ENCODE data around the gene WIPF3.

WIPF3 gene

DNA sequence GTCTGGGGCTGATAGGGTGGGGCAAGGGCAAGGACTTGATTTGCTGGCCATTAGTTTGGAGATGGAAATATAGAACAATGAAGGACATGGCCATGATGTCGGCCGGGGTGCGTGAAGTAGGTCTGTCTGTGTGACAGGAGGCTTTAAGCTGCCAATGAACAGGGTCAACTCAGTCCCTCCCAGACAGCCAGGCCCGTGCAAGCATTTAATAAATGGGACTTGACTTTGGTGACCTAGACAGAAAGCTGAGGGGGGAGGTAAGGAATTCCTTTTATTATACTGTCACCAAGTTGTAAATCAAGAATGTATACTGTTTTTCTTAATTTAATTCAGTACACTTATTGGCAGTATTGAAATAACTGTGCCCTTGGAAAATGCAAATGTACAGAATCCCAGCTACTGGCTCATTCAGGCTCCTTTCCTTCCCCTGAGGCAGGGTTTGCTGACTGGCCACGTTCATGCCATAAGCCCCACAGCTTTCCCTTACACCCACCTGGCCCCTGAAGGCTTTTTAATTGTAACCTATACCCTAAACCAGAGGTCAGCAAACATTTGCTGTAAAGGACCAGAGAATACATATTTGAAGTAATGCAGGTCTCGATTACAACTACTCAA is 87.2 kb downstream of the WIPF3 start:
- TF ChIP-seq, protein P1, sequence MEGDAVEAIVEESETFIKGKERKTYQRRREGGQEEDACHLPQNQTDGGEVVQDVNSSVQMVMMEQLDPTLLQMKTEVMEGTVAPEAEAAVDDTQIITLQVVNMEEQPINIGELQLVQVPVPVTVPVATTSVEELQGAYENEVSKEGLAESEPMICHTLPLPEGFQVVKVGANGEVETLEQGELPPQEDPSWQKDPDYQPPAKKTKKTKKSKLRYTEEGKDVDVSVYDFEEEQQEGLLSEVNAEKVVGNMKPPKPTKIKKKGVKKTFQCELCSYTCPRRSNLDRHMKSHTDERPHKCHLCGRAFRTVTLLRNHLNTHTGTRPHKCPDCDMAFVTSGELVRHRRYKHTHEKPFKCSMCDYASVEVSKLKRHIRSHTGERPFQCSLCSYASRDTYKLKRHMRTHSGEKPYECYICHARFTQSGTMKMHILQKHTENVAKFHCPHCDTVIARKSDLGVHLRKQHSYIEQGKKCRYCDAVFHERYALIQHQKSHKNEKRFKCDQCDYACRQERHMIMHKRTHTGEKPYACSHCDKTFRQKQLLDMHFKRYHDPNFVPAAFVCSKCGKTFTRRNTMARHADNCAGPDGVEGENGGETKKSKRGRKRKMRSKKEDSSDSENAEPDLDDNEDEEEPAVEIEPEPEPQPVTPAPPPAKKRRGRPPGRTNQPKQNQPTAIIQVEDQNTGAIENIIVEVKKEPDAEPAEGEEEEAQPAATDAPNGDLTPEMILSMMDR (IDR thresholded peaks at IDR 0.05; ENCODE audit: low read depth, low read length): no peak
- no peak for DNase-seq

DNA sequence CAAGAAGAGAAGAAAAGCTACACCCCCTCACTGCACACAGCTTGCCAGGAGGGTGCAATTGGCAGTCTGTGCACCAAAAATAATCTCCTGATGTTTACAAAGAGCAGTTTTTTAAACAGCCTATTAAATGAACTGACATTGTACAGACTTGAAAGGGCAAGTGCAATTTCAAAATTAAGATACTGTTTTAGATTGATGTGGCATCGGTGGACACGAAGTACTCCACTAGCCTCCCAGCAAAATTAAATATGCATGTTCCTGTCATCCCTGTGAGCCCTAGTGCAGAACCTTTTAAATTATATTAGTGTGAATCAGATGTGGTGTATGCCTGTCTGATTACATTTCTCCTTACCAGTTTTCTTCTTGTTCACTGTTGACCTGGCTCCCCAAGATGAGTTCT is 87.9 kb downstream of the WIPF3 start:
- H3K4me1 ChIP-seq: peaks cover 5% of the 10 kb centered on the region
- no peaks in the 10 kb centered on the region for H3K27me3 ChIP-seq
- TF ChIP-seq, protein P1 (IDR thresholded peaks at IDR 0.05; ENCODE audit: low read depth, low read length): no peak
- H3K36me3 ChIP-seq: no peaks in the 10 kb centered on the region
- peak overlapping the region; percentile 33 for H3K4me3 ChIP-seq (ENCODE audit: low read depth, low read length)
- no peaks in the 10 kb centered on the region for H3K9me3 ChIP-seq
- no peak for DNase-seq

More for the DNA sequence above, 87.2 kb downstream of the WIPF3 start:
- Histone ChIP-seq H3K36me3 (no peaks in the 10 kb centered on the region), H3K9me3 (no peaks in the 10 kb centered on the region), H3K4me1 (peaks cover 5% of the 10 kb centered on the region), H3K4me3 (ENCODE audit: low read depth, low read length) (no peak overlapping the region), H3K27me3 (no peaks in the 10 kb centered on the region)

DNA sequence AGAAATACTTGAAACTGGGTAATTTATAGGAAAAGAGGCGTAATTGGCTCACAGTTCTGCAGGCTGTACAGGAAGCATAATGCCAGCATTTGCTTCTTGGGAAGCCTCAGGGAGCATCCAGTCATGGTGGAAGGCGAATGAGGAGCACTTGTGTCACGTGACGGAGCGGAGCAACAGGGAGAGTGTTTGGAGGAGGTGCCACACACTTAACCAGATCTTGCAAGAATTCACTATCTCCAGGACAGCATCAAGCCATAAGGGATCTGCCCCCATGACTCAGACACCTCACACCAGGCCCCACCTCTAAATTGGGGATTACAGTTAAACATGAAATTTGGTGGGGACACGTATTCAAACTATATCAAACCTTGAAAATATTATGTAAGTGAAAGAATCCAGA is 89.3 kb downstream of the WIPF3 start:
- Histone ChIP-seq H3K4me1 (peaks cover 5% of the 10 kb centered on the region), H3K27me3 (no peaks in the 10 kb centered on the region), H3K4me3 (ENCODE audit: low read depth, low read length) (no peak overlapping the region), H3K36me3 (no peaks in the 10 kb centered on the region), H3K9me3 (no peaks in the 10 kb centered on the region)
- DNase-seq: no peak
- TF ChIP-seq, protein P1 (IDR thresholded peaks at IDR 0.05; ENCODE audit: low read depth, low read length): no peak

DNA sequence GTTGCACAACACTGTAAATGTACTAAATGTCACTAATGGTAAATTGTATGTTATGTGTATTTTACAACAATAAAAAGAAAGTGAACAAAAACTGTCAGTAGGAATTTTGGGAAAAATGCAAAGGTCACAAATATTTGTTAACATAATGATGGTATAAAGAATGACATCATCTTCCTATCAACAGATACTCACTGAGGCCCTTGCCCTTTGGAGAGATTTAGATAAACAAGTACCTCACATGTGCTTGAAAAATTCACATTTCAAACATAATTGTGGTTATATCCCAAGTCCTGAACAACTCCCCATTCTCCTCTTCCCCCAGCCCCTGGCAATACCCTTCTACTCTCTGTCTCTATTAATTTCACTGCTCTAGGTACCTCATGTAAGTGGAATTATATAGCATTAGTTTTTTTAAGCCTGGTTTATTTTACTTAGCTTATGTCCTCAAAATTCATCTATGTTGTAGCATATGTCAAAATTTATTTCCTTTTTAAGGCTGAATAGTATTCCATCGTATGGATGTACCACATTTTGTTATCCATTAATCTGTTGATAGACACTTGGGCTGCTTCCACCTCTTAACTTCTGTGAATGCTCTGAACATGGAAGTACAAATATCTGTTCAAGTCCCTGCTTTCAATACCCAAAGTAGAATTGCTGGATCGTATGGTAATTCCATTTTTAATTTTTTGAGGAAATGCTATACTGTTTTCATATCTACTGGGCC is 90.5 kb downstream of the WIPF3 start:
- no peaks in the 10 kb centered on the region for H3K36me3 ChIP-seq
- TF ChIP-seq, protein P1 (IDR thresholded peaks at IDR 0.05; ENCODE audit: low read depth, low read length): no peak

DNA sequence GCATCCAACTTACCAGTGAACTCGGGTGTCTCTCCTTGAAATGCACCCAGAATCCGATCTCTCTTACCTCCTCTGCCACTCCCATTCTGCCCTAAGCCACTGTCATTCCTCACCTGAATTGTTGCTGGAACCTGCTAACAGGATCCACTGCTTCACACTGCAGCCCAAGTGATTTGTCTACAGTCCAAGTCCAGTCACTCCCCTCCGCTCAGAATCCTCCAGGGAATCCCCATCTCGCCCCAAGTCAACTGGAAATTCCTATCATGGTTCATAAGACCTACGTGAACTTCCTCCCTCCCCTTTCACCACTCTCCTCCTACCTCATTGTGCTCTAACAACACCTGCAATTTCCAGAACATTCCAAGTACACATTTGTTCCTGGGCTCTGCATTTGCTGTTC is 92.0 kb downstream of the WIPF3 start:
- Histone ChIP-seq H3K4me1 (no peaks in the 10 kb centered on the region; the same call in 1 of the 2 replicates), H3K4me3 (ENCODE audit: low read depth, low read length) (no peak overlapping the region), H3K9me3 (no peaks in the 10 kb centered on the region), H3K36me3 (no peaks in the 10 kb centered on the region), H3K27me3 (no peaks in the 10 kb centered on the region)
- DNase-seq: no peak
- TF ChIP-seq, protein P1 (IDR thresholded peaks at IDR 0.05; ENCODE audit: low read depth, low read length): no peak

More for the DNA sequence above, 90.5 kb downstream of the WIPF3 start:
- H3K4me1 ChIP-seq: peaks cover 4% of the 10 kb centered on the region
- H3K27me3 ChIP-seq: no peaks in the 10 kb centered on the region
- H3K4me3 ChIP-seq (ENCODE audit: low read depth, low read length): no peak overlapping the region
- no peaks in the 10 kb centered on the region for H3K9me3 ChIP-seq
- no peak for DNase-seq

DNA sequence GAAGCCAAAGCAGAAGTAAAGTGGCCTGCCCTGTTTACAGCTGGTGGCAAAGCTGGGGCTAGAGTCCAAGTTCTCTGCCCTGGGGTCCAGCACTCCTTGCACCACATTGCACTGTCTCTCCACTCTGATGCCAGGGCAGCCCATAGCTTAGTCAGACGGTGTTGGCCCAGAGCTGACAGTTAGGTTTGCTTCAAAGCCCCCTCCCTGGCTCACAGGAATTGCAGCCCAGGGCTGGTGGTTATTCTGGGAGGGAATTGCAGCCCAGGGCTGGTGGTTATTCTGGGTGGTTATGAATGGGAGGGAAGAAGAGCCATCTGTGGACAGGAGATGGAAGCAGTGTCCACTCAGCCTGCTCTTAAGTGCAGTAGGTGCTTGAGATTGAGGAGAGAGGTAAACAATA is 94.4 kb downstream of the WIPF3 start:
- TF ChIP-seq, protein P1 (IDR thresholded peaks at IDR 0.05; ENCODE audit: low read depth, low read length): no peak
- Histone ChIP-seq H3K4me3 (ENCODE audit: low read depth, low read length) (no peak overlapping the region), H3K9me3 (no peaks in the 10 kb centered on the region), H3K27me3 (no peaks in the 10 kb centered on the region), H3K36me3 (no peaks in the 10 kb centered on the region), H3K4me1 (no peaks in the 10 kb centered on the region)
- DNase-seq: no peak

Measured in BE2C (cell line).